ENCODE data around the gene SFRP4. TPM values are rescaled to one million over a fixed set of nuclear protein-coding genes. Genes with fewer than 3 reads are reported as not detected.

Gene SFRP4
- total and polyA plus RNA-seq, 2 of the 8 experiments (the other 6 are each of a cell fraction or from before 2014, with no cell fraction given) = 0.03 TPM; not detected in 1

GRCh38 chr7:37956791-37957190, 40.2 kb upstream of the SFRP4 start:
- POLR2A ChIA-PET (ENCODE audit: partially characterized antibody) = no interaction called here
- Histone ChIP-seq H2BK120ac (replicated peaks; ENCODE audit: low read depth, low read length) (no peak overlapping the region), H3K27ac (ENCODE audit: low read depth, low read length) (no peak overlapping the region), H3K23ac (ENCODE audit: insufficient read length) (no peak overlapping the region), H4K5ac (ENCODE audit: insufficient read length, low read depth, low read length) (no peak overlapping the region), H4K91ac (replicated peaks; ENCODE audit: insufficient read length, low read length) (no peak overlapping the region), H3K23me2 (ENCODE audit: low read depth, low read length) (no peaks in the 10 kb centered on the region), H2BK15ac (ENCODE audit: low read length) (no peak overlapping the region), H2AK5ac (ENCODE audit: low read depth, low read length) (no peak overlapping the region), H2AFZ (ENCODE audit: low read length) (no peak overlapping the region), H3K79me1 (ENCODE audit: low read depth, low read length) (no peaks in the 10 kb centered on the region), H3K4me1 (replicated peaks in 1 of 4; ENCODE audit: control insufficient read depth in 3 of 4, insufficient read depth in 4 of 4, low read length in 3 of 4) (no peaks in the 10 kb centered on the region), H3K14ac (ENCODE audit: insufficient read length) (no peak overlapping the region), H3K79me2 (ENCODE audit: control insufficient read depth in 1 of 2, insufficient read depth in 2 of 2, low read length in 2 of 2) (no peaks in the 10 kb centered on the region), H3K9me3 (ENCODE audit: insufficient read depth in 2 of 2, low read depth in 1 of 2, low read length in 1 of 2) (no peaks in the 10 kb centered on the region), H3K4me2 (ENCODE audit: insufficient read depth in 1 of 2, low read depth in 2 of 2, low read length in 2 of 2) (no peak overlapping the region), H2BK12ac (ENCODE audit: low read depth, low read length) (no peak overlapping the region), H3K56ac (replicated peaks; ENCODE audit: insufficient read length, low read depth, low read length) (no peak overlapping the region), H3K18ac (ENCODE audit: extremely low read depth, low read length) (no peak overlapping the region), H3K9ac (replicated peaks in 1 of 4; ENCODE audit: extremely low read depth in 1 of 4, low read depth in 3 of 4, low read length in 3 of 4) (no peak overlapping the region), H3K4ac (replicated peaks; ENCODE audit: insufficient read length, low read depth, low read length) (no peak overlapping the region), H3K4me3 (ENCODE audit: extremely low read depth in 1 of 4, insufficient read depth in 2 of 4, low read depth in 3 of 4, low read length in 4 of 4) (no peak overlapping the region), H2BK5ac (ENCODE audit: low read depth, low read length) (no peak overlapping the region), H4K8ac (ENCODE audit: extremely low read depth, insufficient read depth, low read length) (no peak overlapping the region), H3K27me3 (replicated peaks in 1 of 4; ENCODE audit: control insufficient read depth in 3 of 4, extremely low read depth in 1 of 4, insufficient read depth in 3 of 4, low read length in 3 of 4) (no peaks in the 10 kb centered on the region), H2BK20ac (ENCODE audit: low read length) (no peak overlapping the region), H4K20me1 (replicated peaks in 1 of 2; ENCODE audit: control insufficient read depth in 1 of 2, insufficient read depth in 2 of 2, low read length in 2 of 2) (no peaks in the 10 kb centered on the region), H3K36me3 (ENCODE audit: control insufficient read depth in 2 of 4, insufficient read depth in 4 of 4, low read length in 3 of 4) (no peaks in the 10 kb centered on the region)
- FAIRE-seq (no peak), DNase-seq (ENCODE audit: low read depth in 1 of 2, low spot score in 2 of 2) (no peak)
- CTCF ChIA-PET (ENCODE audit: partially characterized antibody) = interaction anchor here (1.2 to 1.8 kb wide), 3 partner anchors 38 to 259 kb away, joined by 3 to 5 read pairs (median 4); no protein-coding TSS in a partner anchor
- TF ChIP-seq NRF1 (IDR thresholded peaks at IDR 0.05; ENCODE audit: low read depth, low read length) (no peak), RFX5 (IDR thresholded peaks at IDR 0.05; ENCODE audit: borderline replicate concordance, low read depth, low read length) (no peak), CREB1 (IDR thresholded peaks at IDR 0.05) (no peak), TAF7 (optimal IDR thresholded peaks at IDR 0.05; ENCODE audit: borderline replicate concordance, low read depth, low read length) (no peak), YY1 (IDR thresholded peaks at IDR 0.05; ENCODE audit: low read depth, low read length) (no peak), MAX (IDR thresholded peaks at IDR 0.05) (no peak), SAP30 (IDR thresholded peaks at IDR 0.05; ENCODE audit: insufficient read depth, insufficient replicate concordance, low read length) (no peak), CBX5 (IDR thresholded peaks at IDR 0.05; ENCODE audit: low read depth, low read length) (no peak), SIN3A (conservative IDR thresholded peaks at IDR 0.05 in 1 of 2, IDR thresholded peaks at IDR 0.05 in 1 of 2; ENCODE audit: low read depth in 1 of 2, low read length in 2 of 2) (no peak), SUZ12 (IDR thresholded peaks at IDR 0.05; ENCODE audit: low read length) (no peak), MAFK (IDR thresholded peaks at IDR 0.05; ENCODE audit: low read depth, low read length) (no peak), TBP (IDR thresholded peaks at IDR 0.05; ENCODE audit: low read depth, low read length) (no peak), EZH2 (IDR thresholded peaks at IDR 0.05; ENCODE audit: low read depth, low read length, severe bottlenecking) (no peak), ATF2 (IDR thresholded peaks at IDR 0.05; ENCODE audit: low read length) (no peak)

Data from H1 (cell line).